ENCODE results near the gene CLDN7.
A peak's percentile ranks its signal among the peaks of the same experiment; 100 is the strongest.

- TF ChIP-seq REST (IDR thresholded peaks at IDR 0.05; ENCODE audit: low read depth) (no peak), ATF3 (IDR thresholded peaks at IDR 0.05) (no peak), CTCF (IDR thresholded peaks at IDR 0.05 in 2 of 3, conservative IDR thresholded peaks at IDR 0.05 in 1 of 3; ENCODE audit: borderline replicate concordance in 1 of 3, insufficient read depth in 1 of 3, low read depth in 2 of 3, low read length in 2 of 3) (no peak), POLR2A (IDR thresholded peaks at IDR 0.05; ENCODE audit: borderline replicate concordance, extremely low read depth, insufficient read depth, insufficient read length) (peak; percentile 22), POLR2AphosphoS5 (IDR thresholded peaks at IDR 0.05; ENCODE audit: low read depth, low read length) (peak; percentile 48), ZNF274 (IDR thresholded peaks at IDR 0.05; ENCODE audit: low read depth, low read length) (no peak), TCF7L2 (IDR thresholded peaks at IDR 0.05; ENCODE audit: borderline replicate concordance, extremely low read depth, insufficient read depth, insufficient read length) (no peak), CEBPB (IDR thresholded peaks at IDR 0.05; ENCODE audit: low read depth) (peak; percentile 93), EZH2phosphoT487 (IDR thresholded peaks at IDR 0.05; ENCODE audit: borderline replicate concordance) (no peak), SP1 (IDR thresholded peaks at IDR 0.05; ENCODE audit: low read depth) (peak; percentile 52; the same call in 1 of the 2 replicates), RAD21 (IDR thresholded peaks at IDR 0.05; ENCODE audit: low read depth) (no peak), EZH2 (IDR thresholded peaks at IDR 0.05) (no peak), CBX3 (IDR thresholded peaks at IDR 0.05; ENCODE audit: low read depth) (no peak), FOSL1 (IDR thresholded peaks at IDR 0.05; ENCODE audit: low read depth) (no peak)
Measured at GRCh38 chr17:7258731-7259554, 3.3 kb downstream of the CLDN7 start.

Measured in HCT116 (cell line).